Lung microvascular endothelial cell (primary cell): ENCODE measurements around the gene CDR2. TPM values are rescaled to one million over a fixed set of nuclear protein-coding genes. Genes with fewer than 3 reads are reported as not detected.
"Not testable (repeated sequence)": the region's sequence is repeated elsewhere in the genome, so short reads cannot be mapped to it uniquely, and the experiment has no call there.

Experiments
- DNase-seq, 2 donors: peaks; one replicate each; pipeline versions ENCODE4 v3.0.0 to v3.0.0-alpha.2; 2010; ENCODE audit warnings: low read depth in 2 of 2
- total RNA-seq: library from RNA; depleted of rRNA; stranded (reverse); fragments of >200 nt; gene quantifications from 2 replicates; pipeline ENCODE4 v1.2.1, GENCODE V29; 2014

Gene CDR2
- total RNA-seq, result 23.1 and 29.4 TPM in 2 replicates

DNA sequence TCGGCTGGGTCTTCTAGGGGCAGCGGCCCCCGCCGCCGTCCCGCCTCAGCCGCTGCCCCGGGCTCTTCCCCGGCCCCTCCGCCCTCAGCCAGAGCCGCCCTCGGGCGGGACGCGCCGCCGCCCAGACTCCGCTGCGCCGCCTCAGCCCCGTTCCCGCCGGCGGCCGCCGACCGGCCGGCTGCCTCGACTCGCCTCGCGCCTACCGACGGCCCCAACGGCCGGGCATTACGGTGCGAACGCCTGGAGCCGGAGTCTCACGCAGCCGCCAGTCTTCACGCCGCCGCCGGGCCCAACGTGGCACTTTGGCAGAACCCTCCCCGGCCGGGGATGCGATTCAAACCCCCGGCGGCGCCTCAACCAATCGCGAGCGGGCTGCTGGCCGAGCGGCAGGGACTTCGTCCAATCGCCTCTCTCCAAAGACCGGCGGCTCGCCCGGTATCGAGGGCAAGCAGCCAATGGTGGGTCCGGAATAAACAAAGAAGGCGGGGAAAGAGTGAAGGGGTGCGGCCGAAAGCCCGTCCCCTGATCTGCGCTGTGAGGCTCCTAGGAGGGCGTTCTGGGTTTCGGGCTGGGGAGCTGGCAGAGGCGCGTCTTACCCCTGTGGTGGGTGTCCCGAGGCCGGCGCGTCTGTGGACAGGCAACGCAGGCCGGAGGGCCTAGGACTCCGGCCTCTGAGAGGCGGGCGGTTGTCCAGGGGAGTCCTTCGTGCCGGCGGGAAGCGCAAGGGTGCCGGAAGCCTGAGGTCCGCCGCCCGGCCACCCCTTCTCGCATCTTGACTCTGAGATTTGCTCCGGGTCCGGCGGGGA lies at the start of gene CDR2:
Gene CDR2 (minus strand): TSS at position 309 of the 806 bp plus-strand sequence. CDS start 310 bp downstream, outside the sequence.
- DNase-seq, result peak; percentile 96 to 97

DNA sequence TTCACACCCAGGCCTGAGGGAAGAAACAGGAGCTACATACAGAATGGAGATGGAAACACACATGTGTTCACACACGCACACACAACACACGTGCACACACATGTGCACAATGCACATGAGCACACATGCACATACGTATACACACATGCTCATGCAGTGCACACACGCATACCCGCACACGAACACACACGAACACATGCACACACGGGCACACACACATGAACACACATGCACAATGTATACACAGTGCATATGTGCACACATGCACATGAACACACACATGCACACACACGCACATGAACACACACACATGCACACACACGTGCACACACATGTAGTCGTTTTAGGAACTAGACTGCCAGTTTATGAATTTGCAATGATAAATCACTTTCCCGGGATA lies 49.3 kb upstream of the CDR2 start:
- DNase-seq, result no peak

DNA sequence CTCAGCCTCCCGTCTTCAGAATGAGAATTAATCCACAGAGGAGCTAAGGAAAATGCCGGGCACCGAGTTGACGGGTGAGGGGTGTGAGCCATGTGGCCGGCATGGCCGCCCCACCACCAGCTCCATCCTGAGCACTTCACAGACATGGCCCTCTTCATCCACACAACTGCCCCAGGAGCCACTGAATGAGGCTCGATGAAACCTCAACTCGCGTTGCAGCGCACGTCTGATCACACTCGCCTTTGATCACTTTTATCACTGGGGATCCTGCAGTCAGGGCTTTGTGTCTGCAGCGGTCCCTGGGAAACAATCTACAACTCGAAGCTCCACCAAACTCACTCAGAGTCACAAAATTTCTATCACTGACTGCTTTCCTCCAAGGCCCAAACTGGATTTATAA lies 46.7 kb upstream of the CDR2 start:
- DNase-seq, result no peak

DNA sequence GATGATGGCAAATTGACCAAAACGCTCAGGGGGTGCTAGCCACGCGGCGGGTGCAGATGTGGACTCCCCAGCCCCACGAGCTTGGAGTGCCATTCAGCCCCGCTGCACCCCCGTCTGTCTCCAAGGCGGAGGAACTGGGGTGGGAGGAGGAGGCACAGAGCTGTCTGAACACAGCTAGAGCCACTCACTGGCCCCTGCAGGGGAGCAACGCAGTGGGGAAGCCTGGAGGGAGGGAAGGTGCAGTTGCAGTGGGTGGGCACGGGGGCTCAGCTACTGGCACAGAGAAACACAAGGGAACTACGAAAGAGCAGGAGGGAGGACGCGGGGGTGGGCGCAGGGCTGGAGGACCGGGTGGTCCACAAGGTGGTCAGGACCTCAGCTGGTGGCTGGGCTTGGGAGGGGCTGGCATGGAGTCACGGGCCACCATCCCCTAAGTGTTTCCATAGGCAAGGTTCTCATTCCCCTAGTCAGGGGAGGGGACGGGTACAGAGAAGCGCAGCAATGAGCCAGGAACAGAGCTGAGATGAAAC lies 46.3 kb upstream of the CDR2 start:
- no peak for DNase-seq

DNA sequence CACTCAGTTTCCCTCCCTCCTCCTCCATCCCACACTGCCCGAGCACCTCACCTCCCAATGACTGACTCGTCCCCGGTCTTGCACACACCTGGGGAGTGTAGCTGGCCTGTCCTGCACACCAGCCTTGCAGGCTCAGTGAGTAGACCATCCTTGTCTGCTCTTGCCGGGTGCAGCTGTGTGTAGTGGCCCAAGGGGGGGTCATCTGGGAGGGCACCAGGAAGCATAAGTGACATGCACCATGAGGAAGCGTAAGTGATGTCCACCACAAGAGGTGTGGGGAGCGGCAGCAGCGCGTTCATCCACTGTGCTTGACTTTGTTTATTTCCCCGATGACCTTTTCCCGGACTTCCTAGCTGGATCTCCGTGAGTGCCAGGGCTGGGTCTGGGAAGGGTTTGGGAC lies 45.5 kb upstream of the CDR2 start:
- no peak for DNase-seq

DNA sequence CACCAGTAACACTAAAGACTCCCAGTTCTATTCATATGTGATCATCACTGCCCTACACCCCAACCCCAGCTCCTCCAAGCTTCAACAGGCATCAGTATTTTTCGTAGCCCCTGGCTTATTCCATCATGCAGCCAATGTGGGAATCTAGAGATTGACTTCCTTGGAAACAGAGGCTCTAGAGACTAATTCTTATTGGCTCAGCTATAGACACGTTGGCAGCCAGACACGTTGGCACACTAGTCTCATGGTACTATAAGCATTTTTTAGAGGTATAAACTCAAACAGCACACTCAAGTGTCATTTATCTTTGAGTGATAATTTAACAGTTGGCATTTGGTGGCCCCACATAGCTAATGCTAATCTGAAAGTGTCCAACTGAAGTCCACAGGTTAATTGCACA lies 44.4 kb upstream of the CDR2 start:
- DNase-seq, result no peak

DNA sequence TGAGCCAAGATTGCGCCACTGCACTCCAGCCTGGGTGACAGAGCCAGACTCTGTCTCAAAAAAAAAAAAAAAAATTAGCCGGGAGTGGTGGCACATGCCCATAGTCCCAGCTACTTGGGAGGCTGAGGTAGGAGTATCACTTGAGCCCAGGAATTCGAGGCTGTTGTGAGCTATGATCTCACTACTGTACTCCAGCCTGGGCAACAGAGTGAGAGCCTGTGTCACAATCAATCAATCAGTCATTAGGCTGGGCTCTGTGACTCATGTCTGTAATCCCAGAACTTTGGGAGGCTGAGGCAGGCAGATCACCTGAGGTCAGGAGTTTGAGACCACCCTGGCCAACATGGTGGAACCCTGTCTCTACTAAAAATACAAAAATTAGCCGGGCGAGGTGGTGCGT lies 43.4 kb upstream of the CDR2 start:
- DNase-seq, result not testable (repeated sequence)

DNA sequence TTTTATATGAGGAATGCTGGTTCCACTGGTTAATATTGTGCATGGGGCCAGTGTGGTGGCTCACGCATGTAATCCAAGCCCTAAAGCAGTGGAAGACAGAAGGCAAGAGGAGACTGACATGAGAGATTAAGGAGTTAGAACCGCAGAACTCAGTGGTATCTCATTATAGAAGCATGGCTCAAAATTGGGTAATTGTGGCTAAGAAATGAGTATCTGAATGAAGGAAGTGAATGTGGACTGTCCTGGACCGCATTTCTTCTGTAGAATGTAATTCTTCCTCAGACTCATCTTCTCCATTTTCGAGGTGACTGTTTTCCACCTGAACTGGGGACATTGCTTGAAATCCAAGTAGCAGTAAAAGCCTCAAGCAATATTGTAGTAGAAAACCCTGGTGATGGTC lies 42.6 kb upstream of the CDR2 start:
- DNase-seq, result no peak

DNA sequence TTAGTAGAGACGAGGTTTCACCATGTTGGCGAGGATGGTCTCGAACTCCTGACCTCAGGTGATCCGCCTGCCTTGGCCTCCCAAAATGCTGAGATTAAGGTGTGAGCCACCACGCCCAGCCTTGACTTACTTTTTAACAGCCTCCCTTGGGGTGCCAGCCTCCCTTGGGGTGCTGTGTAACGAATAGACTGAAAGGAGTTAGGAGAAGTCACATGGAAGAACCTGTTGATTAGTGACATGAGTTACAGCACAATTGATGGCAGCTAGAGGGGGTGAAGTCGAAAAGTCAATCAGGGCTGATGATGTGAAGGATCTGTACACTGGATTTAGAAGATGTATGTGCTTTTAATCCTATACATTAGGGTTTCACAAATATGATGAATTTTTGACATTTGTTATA lies 39.4 kb upstream of the CDR2 start:
- DNase-seq, result no peak

DNA sequence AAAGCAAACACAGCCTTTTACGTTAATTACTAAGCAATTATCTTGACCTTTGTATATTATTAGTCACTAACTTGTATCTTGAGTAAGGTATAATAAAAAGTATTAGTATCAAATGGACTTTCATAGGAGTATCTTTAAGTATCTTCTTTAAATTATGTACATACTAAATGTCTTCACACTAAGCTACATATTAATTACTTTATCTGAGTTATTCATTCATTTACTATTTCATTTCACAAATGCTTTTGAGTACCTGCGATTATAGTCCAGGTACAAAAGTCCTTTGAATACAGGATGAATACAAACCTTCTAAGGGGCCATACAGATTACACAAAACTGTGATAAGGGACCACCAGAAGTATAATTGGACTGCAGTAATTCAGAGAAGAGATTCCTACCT lies 33.1 kb upstream of the CDR2 start:
- DNase-seq, result no peak

DNA sequence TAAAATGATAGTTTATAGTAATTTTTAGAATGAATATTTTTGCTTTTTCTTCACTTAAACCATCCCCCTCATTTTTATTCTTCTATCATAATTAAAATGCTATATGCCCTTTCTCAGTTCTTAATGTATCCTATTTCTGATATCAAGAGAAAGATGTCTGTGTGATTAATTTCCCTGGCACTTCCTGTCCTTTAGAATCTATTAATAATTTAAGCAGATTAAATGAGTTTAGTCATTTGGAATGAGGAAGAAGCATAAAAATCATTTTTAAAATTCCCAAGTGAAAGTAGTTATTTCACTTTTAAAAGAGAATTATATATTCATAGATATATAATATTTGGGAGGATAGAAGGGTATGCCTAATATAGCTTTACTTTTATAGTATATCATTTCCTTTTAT lies 27.8 kb upstream of the CDR2 start:
- peak in 1 of 2 donors; percentile 60 for DNase-seq

DNA sequence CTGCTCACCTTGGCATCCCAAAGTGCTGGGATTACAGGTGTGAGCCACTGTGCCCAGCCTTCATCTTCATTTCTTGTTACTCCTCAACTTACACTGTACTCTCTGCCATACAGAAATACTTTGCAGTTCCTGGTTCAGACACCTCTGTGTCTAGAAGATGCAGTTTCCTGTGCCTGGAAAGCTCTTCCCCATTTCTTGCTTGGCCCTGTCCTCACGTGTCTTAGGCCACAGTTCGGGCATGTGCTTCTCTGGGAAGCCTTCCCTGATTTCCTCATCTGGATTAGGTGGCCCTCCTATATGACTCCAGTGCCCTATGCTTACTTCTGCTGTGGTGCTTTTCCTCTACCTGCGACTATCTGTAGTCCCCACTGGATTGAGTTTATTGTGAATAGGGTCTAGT lies 26.5 kb upstream of the CDR2 start:
- DNase-seq, result no peak

DNA sequence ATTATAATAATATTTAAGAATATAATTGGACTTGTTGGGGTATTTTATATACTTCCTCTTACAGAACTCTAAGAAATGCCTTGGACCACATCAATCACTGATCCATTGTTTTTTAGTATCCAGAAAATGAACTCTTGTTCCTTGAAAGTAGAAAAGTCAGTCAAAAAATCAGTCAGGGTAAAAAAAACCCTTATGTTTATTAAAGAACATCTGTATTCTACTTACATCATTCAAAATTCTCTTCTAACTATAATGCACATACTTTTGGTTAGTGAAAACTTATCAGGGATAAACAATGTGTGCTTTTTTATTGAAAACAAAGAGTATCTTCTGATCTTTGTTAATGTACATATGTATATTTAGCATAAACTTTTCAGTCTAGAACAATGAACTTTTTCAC lies 23.5 kb upstream of the CDR2 start:
- DNase-seq, result no peak

DNA sequence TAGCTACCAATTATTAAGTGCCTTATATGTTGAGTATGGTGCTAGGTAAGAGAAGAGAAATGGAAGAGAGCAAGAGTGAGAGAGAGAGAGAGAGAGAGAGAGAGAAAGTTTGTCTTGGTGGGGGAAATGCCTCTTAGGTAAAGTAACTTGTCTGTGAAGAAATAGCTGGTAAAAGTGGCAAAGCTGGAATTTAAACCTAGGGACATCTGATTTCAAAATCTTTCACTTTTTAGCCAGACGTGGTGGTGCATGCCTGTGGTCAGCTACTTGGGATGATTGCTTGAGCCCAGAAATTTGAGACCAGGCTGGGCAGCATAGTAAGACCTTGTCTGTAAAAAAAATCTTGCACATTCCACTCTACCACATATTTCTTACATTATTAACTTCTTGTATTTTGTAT lies 23.0 kb upstream of the CDR2 start:
- DNase-seq, result peak in 1 of 2 donors; percentile 10

DNA sequence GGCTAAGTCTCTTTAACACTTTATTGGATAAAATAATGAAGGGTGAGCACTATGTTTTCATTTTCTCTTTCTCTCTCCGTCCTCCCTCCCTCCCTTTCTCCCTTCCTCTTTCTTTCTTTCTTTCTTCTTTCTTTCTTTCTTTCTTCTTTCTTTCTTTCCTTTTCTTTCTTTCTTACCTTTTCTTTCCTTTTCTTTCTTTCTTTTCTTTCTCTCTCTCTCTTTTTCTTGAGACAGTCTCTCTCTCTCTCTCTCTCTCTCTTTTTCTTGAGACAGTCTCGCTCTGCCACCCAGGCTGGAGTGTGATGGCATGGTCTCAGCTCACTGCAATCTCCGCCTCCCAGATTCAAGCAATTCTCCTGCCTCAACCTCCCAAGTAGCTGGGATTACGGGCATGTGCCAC lies 21.5 kb upstream of the CDR2 start:
- no peak for DNase-seq

DNA sequence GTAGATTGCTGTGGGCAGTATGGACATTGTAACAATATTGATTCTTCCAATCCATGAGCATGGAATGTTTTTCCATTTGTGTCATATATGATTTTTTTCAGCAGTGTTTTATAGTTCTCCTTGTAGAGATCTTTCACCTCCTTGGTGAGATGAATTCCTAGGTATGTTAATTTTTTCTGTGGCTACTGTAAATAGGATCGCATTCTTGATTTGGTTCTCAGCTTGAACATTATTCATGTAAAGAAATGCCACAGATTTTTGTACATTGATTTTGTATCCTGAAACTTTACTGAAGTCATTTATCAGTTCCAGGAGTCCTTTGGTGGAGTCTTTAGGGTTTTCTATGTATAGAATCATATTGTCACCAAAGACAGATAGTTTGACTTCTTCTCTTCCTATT lies 19.7 kb upstream of the CDR2 start:
- no peak for DNase-seq

DNA sequence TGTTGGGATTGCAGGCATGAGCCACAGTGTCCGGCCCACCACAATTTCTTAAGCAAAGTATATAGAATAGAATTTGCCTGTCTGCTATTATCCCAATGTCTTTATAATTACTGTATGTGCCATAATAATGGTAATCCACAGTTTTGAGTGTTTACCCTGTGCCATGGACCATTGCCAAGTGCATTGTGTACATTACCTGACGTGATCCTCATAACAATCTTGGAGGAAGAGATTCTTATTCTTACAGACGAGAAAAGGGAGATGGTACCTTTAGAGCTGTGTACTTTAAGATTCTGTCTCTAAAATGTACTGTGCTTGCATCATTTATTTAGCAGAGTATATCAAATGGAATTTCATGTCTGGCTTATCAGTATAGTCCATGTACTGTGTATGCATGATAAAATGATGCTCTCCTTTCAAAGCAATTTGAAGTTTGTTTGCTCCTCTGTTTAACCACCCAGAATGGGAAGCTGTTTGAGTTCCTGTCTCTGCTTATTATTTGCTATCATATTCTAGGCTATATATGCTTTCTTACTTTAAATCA lies 13.8 kb upstream of the CDR2 start:
- no peak for DNase-seq

DNA sequence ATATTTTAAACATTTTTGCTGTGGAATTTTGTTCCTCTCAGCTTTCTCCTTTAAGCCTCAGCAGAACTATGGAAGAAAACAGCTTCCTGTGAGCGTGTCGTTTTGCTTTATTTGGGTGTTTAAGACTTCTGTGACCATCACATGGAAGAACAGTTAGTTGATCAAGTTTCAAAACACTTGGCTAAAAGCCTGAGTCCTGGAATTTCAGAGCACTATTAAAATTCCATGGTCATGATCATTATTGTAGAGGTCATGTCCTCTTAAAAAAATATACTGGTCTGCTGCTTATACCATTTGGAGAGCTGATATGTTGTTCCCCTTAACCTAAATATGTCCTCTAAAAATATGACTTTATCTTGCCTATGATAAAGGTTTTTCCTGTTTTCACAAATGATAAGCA lies 12.6 kb upstream of the CDR2 start:
- DNase-seq, result peak; percentile 74 to 76

DNA sequence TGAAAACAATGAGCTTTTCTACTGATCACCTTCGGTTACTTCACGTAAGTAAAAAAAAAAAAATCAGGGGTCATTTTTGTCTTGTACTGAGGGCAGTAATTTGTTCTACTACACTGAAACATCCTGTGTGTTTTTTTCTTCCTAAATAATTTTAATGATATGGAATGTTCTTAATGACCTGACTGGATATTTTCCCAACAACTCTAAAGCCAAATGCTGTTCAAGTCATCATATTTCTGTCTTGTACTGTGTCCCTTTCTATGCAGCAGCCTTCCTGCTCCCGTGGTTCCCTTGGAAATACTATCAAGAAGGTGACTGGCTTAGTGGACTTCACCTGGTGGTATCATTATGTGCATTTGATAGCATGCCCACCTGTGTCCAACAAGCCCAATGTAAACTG lies 10.8 kb upstream of the CDR2 start:
- no peak for DNase-seq

DNA sequence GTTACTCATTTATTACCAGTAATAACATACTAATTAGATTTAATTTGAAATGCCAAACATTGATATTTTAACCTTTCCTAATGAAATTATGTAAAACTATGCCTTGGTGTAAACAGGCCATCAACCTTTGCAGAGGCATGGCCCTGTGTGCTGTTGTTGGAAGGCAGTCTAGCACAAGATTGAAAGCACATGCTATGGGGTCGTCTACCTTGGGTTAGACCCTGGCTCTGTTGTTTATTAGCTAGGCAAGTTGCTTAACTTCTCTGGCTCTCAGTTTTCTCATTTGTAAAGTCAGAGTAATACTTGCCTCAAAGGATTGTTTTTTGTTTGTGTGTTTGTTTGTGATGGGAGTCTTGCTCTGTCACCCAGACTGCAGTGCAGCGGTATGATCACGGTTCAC lies 9.4 kb upstream of the CDR2 start:
- no peak for DNase-seq

DNA sequence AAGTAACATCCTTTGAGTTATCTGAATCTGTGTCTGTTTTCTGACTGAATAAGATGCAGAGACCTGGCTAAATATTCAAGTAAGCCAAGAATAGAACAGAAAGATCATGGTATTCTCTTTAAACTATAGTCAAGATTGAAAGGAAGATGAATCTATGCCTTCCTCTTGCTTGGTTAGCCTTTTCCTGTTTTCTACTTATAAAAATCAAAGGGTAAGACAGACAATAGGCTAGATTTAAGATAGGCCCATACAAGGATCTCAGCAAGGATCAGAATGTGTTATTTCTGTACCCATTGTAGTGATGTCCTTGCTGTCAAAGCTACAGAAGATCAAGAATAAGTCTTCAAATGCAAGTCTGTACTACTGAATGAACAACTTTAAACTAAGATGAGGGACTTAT lies 7.0 kb upstream of the CDR2 start:
- DNase-seq, result peak in 1 of 2 donors; percentile 60

DNA sequence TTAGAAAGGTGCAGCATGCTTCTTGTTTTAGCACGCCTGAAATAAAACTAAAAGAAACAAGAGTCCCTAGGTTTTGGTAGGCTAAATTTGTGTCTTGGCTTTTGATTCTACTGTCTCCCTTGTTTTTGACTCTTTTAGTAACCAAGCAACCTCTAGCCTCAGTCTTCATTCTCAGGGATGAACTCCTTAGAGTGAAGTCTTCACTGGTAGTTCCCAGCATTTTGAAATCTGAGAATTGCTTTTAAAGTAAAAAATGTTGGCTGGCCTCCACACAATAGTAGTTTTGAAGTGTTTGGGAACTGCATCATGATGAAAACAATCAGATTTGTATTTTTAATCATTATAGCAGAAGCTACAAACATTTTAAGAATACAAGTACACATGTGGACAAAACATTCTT lies 6.1 kb upstream of the CDR2 start:
- DNase-seq, result no peak

DNA sequence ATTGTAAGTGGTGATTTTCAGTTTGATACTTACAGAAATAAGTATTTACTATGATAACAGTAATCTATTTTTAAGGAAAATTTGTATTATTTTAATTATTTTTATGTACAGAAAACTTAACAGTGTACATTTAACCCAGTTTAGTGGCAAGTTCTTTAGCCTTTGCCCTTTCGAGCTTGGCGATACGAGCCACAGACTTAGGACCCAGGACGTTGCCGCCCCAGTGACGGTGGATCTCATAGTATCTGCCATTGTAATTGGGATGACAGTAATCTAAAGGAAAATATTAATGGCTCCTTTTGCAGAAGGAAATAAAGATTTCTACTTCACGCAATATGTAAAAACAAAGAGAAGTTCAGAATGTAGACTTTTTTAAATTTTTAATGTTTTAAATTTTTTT lies 5.2 kb upstream of the CDR2 start:
- DNase-seq, result no peak
